ENCODE data around the gene ICE1.
"Not testable (repeated sequence)": the region's sequence is repeated elsewhere in the genome, so short reads cannot be mapped to it uniquely, and the experiment has no call there.

The ICE1 gene

DNA sequence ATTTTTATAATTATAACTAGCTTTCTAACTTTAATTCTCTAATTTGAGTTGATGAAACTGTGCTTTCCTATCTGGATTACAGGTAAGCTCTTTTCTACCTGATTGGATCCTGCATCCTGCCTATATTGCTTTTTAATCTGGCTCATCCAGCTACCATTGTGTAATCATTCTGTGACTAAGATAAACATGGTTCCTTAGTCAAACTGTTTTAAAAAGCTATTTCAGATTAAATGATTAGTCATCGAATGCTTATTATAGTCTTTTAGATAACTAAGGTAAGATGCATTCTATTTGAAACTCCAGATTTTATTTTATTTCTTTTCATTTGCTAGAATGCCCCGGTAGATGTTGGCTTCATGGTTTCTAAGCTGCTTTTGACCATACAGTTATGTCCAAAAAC lies 50.7 kb downstream of the ICE1 start:
- no peak for TF ChIP-seq CTCF (IDR thresholded peaks at IDR 0.05; ENCODE audit: extremely low read depth, insufficient read depth, missing control alignments)
- in situ Hi-C loops (cut with MboI; ENCODE audit: low pct_unique_long_range_greater_than_20kb, low sequenced_read_pairs, unreplicated experiment): no loop called here
- DNase-seq (ENCODE audit: low spot score): no peak

DNA sequence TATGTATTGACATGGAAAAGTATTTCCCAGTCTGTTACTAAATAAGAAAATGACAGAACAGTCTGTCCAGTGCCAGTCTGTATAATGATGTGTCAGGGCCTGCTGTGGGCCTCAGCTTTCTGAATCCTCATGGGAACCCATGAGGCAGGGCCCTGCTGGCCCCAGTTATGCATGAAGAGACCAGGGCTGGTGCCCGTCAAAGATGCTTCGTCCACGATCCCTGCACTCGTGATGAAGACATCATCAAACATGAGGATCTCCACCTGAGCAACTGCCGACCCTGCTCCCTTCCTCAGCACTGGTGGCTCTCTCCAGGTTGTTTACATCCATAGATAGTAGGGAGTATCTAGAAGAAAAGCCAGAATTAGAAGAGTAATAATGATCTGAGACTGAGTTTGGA lies 52.5 kb downstream of the ICE1 start:
- in situ Hi-C loops (cut with MboI; ENCODE audit: low pct_unique_long_range_greater_than_20kb, low sequenced_read_pairs, unreplicated experiment): loop anchor here (25.0 kb wide), 1 partner anchor 412 kb away; no protein-coding TSS in a partner anchor
- no peak for TF ChIP-seq CTCF (IDR thresholded peaks at IDR 0.05; ENCODE audit: extremely low read depth, insufficient read depth, missing control alignments)
- DNase-seq (ENCODE audit: low spot score): no peak

DNA sequence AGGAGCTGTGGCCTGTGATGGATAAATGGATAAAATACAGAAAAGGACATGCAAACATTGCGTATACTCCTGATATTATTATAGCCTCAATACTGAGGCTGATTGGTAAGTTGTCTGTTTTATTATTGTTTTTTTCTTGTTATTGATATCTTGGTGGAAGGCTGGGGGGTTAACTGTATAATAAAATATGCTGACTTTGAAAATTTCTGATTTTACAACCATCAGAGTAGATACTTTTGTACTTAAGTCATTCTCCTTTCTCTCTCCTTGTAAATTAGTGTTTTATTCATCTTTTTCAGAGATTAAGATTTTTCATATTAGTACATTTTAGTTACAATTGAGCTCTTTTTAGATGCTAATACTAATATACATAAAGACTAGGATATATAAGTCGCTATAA lies 53.5 kb downstream of the ICE1 start:
- in situ Hi-C loops (cut with MboI; ENCODE audit: low pct_unique_long_range_greater_than_20kb, low sequenced_read_pairs, unreplicated experiment): loop anchor here (25.0 kb wide), 1 partner anchor 411 kb away; no protein-coding TSS in a partner anchor
- DNase-seq (ENCODE audit: low spot score): no peak
- TF ChIP-seq CTCF (IDR thresholded peaks at IDR 0.05; ENCODE audit: extremely low read depth, insufficient read depth, missing control alignments): no peak

- not testable (repeated sequence) for DNase-seq (ENCODE audit: low spot score)
- in situ Hi-C loops (cut with MboI; ENCODE audit: low pct_unique_long_range_greater_than_20kb, low sequenced_read_pairs, unreplicated experiment): loop anchor here (25.0 kb wide), 1 partner anchor 408 kb away; no protein-coding TSS in a partner anchor
These were observed 57.1 kb downstream of the ICE1 start for GRCh38 chr5:5479578-5479977.

DNA sequence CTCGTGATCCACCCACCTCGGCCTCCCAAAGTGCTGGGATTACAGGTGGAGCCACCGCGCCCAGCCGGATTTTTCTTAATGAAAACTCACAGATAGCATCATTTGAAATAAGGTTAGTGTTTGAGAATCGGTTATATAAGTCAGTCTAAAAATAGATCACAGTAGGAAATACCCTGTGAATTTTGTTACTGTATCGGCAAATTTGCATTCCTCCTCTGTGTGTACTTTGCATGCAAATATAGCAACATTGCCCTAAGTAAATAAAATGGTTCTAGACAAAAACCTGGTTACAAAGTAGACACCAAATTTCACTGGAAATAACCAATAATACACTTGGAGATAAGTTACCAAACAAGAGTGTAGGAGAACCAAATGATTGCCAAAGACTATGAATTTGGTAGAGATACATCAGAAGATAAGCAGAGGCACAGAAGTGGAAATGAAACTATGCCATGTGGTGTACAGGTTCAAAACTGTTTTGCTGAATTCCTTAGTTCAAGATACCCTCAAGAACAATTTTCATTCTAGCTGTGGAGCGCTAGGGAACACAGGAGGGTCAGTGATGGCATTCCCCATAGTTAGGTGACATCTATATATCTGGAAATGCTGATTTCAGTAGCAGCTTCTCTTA lies 58.1 kb downstream of the ICE1 start:
- no peak for TF ChIP-seq CTCF (IDR thresholded peaks at IDR 0.05; ENCODE audit: extremely low read depth, insufficient read depth, missing control alignments)
- in situ Hi-C loops (cut with MboI; ENCODE audit: low pct_unique_long_range_greater_than_20kb, low sequenced_read_pairs, unreplicated experiment): loop anchor here (25.0 kb wide), 1 partner anchor 407 kb away; no protein-coding TSS in a partner anchor
- no peak for DNase-seq (ENCODE audit: low spot score)

DNA sequence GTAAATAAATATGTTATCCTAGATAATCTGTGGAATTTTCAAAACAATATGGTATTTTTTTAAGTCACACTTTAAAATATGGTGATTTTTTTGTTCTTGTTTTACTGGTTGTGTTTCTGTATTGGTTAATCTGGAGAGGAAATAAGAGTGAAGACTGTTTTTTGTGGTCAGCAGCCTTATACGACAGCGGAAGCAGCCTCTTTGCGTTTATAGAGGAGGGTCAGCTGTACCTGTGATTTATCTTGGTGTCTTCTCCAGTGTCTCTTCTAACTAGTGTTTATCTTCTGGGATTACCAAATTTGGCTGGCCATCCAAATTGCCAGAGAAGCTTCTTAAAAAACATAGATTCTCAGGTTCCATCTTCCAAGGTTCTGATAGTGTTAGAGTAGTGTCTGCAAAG lies 58.7 kb downstream of the ICE1 start:
- TF ChIP-seq CTCF (IDR thresholded peaks at IDR 0.05; ENCODE audit: extremely low read depth, insufficient read depth, missing control alignments): no peak
- DNase-seq (ENCODE audit: low spot score): no peak
- in situ Hi-C loops (cut with MboI; ENCODE audit: low pct_unique_long_range_greater_than_20kb, low sequenced_read_pairs, unreplicated experiment): loop anchor here (25.0 kb wide), 1 partner anchor 406 kb away; no protein-coding TSS in a partner anchor

GRCh38 chr5:5481633-5482032 lies 59.2 kb downstream of the ICE1 start:
- no peak for TF ChIP-seq CTCF (IDR thresholded peaks at IDR 0.05; ENCODE audit: extremely low read depth, insufficient read depth, missing control alignments)
- DNase-seq (ENCODE audit: low spot score): no peak
- in situ Hi-C loops (cut with MboI; ENCODE audit: low pct_unique_long_range_greater_than_20kb, low sequenced_read_pairs, unreplicated experiment): loop anchor here (25.0 kb wide), 1 partner anchor 406 kb away; no protein-coding TSS in a partner anchor
